Activated naive CD4-positive, alpha-beta T cell treated with anti-CD3 and anti-CD28 coated beads, Interleukin-2, amount 50 U/mL, for 72 hours (primary cell): ENCODE results near the gene NCOA5. TPM values are rescaled to one million over a fixed set of nuclear protein-coding genes. Genes with fewer than 3 reads are reported as not detected.

ENCODE experiments used
- ATAC-seq, 2 donors: fragments of 150-1000 bp; cut with Tn5 transposase; 2 replicates each; pipeline ENCODE4 v1.10.0; 2021; ENCODE audit warnings: mild to moderate bottlenecking in 2 of 2, moderate library complexity in 2 of 2
- DNase-seq, 2 donors: peaks; one replicate each; pipeline ENCODE4 v3.0.0; 2021 to 2022; ENCODE audit warnings: low spot score in 2 of 2
- H3K27ac Mint-ChIP-seq, 2 donors: one replicate each; pipeline ENCODE4 v1.8.0; 2022; ENCODE audit warnings: mild to moderate bottlenecking in 2 of 2, mixed read lengths in 2 of 2
- H3K36me3 Mint-ChIP-seq, 2 donors: one replicate each; pipeline ENCODE4 v1.8.0; 2022; ENCODE audit warnings: mixed read lengths in 2 of 2
- H3K9me3 Mint-ChIP-seq, 2 donors: one replicate each; pipeline ENCODE4 v1.8.0; 2022; ENCODE audit warnings: mixed read lengths in 2 of 2
- total RNA-seq, 2 donors: library from RNA; stranded (reverse); gene quantifications; one replicate each; pipeline ENCODE4 v1.2.3, GENCODE V29; 2022

Gene NCOA5
- total RNA-seq, 2 donors from 2014 or later = 2.2 to 15.2 TPM

DNA sequence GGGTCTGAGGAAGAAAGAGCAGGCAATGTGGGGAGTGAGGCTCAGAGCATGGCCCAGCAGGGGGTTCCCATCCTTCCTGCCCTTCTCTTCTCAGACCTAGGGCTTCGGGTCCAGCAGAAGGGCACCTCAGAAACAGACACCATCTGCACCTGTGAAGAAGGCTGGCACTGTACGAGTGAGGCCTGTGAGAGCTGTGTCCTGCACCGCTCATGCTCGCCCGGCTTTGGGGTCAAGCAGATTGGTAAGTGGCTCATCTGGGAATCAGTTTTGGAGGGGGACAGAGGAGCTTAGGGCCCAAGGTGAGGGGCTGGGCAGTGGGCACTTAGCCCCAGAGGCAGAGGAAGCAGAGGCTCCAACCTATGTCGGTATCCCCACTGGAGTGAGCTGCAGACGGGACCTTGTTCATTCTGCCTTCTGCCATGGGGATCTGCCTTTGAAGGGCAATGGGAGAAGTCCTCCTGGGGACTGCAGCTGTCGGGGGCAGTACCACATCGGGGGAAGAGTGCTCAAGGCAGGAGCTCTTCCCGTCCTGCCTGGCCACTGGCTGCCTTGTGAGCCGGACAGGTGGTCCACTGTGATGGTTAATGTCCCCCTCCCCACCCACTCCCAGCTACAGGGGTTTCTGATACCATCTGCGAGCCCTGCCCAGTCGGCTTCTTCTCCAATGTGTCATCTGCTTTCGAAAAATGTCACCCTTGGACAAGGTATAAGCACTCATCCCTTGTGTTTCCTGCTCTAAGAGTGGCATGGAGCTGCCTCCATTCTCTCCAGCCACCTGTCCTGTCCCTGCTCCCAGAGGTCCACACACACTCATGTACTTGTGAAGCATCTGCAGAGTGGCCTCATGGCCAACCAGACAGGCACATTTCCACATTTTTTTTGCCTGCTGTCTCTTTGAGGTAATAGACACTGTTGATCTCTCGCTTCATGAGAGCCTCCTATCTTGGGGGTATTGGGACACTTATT is 33.0 kb upstream of the NCOA5 start:
- Mint-ChIP-seq H3K9me3 (no peaks in the 10 kb centered on the region), H3K27ac (peak overlapping the region in 1 of 2 donors; percentile 3), H3K36me3 (no peaks in the 10 kb centered on the region)
- ATAC-seq (no peak), DNase-seq (peak in 1 of 2 donors; percentile 14)

DNA sequence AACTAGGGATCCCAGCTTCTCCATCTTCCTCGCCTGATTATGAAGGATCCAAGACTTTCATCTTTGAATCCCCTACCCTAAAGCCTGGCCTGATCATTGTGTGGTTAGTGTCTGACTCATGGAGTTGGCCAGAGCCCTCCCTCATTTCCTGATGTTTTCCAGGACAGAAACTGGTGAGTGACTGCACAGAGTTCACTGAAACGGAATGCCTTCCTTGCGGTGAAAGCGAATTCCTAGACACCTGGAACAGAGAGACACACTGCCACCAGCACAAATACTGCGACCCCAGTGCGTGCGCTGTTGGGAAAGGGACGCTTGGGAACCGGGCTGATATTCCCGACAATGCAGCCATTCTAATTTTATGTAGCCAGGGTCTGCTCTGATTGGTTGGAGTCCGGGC is 32.3 kb upstream of the NCOA5 start:
- no peaks in the 10 kb centered on the region for H3K36me3 Mint-ChIP-seq

DNA sequence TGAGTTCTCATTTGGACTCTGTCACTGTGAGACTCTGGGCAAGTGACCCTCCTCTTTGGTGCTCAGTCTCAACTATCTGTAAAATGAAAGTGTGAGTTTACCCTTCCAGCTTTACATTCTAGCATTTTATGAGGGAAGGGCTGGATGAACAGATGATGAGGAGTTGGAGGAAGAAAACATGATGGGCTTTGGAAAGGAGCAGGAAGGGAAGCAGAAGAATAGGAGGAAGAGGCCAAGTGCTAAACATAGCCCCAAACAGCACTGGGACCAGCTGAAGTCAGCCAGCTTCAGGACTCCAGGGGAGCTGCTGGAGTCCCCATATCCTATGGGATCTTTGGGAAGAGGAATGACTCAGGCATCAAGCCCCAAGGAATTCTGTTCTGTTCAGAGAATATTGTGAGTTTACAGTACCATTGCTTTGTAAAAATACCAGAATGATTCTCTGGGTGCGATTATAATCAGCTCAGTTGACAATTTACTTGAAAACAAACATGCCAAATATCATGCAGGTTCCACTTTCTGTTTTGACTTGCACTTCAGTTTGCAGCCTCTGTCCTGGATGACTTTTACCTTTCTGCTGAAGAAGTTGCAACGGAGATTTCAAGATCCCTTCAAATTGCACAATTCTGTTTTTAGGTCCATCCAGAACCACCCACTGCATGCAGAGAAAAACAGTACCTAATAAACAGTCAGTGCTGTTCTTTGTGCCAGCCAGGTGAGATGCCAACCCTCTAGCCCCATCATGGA is 31.6 kb upstream of the NCOA5 start:
- ATAC-seq = no peak
- no peaks in the 10 kb centered on the region for H3K9me3 Mint-ChIP-seq
- peak in 1 of 2 donors; percentile 11 for DNase-seq
- H3K27ac Mint-ChIP-seq = no peak overlapping the region
- H3K36me3 Mint-ChIP-seq = no peaks in the 10 kb centered on the region

More for the DNA sequence above, 32.3 kb upstream of the NCOA5 start:
- Mint-ChIP-seq H3K9me3 (no peaks in the 10 kb centered on the region), H3K27ac (peak overlapping the region in 1 of 2 donors; percentile 73)
- DNase-seq (peak in 1 of 2 donors; percentile 34), ATAC-seq (no peak)

DNA sequence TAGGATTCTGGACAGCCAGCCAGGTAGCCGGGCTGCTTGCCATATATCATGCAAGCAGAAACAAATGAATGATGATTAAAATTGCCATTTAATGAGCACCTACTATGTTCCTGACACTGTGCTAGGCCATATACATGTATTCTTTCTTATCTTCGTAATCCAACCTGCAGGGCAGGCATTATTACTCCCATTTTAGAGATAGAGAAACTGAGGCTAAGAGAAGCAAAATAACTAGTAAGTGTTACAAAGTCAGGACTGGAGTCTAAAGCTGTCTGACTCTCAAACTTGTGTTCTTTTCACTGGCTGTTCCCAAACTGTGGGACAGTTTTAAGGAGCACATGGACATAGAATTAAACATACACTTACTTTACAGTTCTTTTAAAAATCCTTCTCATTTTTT is 30.4 kb upstream of the NCOA5 start:
- Mint-ChIP-seq H3K36me3 (no peaks in the 10 kb centered on the region), H3K27ac (no peak overlapping the region), H3K9me3 (no peaks in the 10 kb centered on the region)
- ATAC-seq (no peak), DNase-seq (no peak)

DNA sequence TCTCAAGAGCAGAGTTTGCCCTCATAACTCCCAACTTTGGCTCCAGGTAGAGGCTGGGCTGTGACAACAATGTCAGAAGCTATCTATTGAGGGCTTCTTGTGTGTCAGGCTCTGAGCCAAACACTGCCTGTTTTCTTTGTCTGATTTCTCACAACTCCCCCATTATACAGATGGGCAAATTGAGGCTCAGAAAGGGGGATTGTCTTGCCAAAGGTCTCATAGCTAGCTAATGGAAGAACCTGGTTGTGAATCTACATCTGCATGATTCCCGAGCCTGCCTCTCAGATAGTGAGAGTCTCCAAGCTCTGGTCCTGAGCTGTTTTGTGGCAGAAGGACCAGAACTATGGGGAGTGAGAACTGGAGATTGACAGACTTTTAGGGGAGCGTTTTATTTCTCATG is 29.8 kb upstream of the NCOA5 start:
- H3K9me3 Mint-ChIP-seq = no peaks in the 10 kb centered on the region
- no peak for ATAC-seq
- H3K27ac Mint-ChIP-seq = peak overlapping the region in 1 of 2 donors; percentile 89
- no peaks in the 10 kb centered on the region for H3K36me3 Mint-ChIP-seq
- DNase-seq = no peak

DNA sequence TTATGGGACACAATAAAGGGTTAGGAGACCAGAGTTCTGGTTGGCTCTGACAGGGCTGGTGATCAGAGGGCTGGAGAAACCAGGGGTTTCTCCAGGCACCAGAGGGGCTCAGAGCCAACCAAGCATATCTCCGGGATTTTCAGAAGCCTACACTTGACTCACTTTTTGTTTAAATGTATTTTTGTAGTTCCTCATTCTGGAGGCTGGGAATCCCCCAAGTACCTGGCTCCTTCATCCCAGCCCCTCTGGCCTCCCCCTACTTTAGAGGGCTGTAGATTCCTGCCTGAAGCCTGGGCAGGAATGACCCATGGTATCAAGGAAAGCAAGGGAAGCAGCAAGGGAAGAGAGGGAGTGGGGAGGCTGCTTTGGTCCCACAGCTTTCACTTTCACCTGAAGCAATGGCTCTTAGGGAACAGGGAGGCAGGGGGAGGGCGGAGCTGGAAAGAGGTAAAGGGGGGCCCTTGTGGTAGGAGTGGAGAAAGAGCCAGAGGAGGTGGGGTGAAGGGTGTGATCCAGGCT is 29.3 kb upstream of the NCOA5 start:
- Mint-ChIP-seq H3K27ac (peak overlapping the region in 1 of 2 donors; percentile 89), H3K9me3 (no peaks in the 10 kb centered on the region), H3K36me3 (no peaks in the 10 kb centered on the region)
- ATAC-seq (no peak), DNase-seq (peak in 1 of 2 donors; percentile 13)

DNA sequence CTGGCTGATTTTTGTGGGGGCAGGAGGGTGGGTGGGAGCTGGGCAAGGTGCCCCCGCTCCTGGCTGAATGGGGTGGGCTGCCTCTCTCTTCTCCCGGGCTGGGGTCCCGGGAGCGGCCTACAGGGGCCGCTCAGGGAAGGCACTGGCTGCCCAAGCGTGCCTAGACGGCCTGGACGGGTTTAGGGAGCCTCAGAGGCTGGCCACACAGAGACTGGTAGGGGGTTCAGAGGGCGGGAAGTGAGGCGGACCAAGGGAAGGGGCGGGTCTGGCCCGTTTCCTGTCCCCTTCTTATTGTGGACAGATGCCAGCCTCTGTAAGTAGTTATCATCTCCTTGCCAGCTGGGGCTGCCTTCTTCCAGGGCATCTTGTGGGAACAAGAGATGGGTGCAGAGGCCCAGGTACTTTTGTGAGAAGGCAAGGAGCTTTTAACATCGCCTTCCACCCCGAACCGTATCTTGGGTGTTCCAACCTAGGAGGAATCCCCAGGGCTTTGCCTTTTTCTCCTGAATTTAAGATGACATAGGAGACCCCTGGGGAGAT is 28.8 kb upstream of the NCOA5 start:
- Mint-ChIP-seq H3K36me3 (no peaks in the 10 kb centered on the region), H3K9me3 (no peaks in the 10 kb centered on the region), H3K27ac (peak overlapping the region in 1 of 2 donors; percentile 89)
- ATAC-seq (peak; percentile 69 to 73), DNase-seq (peak in 1 of 2 donors; percentile 52)

DNA sequence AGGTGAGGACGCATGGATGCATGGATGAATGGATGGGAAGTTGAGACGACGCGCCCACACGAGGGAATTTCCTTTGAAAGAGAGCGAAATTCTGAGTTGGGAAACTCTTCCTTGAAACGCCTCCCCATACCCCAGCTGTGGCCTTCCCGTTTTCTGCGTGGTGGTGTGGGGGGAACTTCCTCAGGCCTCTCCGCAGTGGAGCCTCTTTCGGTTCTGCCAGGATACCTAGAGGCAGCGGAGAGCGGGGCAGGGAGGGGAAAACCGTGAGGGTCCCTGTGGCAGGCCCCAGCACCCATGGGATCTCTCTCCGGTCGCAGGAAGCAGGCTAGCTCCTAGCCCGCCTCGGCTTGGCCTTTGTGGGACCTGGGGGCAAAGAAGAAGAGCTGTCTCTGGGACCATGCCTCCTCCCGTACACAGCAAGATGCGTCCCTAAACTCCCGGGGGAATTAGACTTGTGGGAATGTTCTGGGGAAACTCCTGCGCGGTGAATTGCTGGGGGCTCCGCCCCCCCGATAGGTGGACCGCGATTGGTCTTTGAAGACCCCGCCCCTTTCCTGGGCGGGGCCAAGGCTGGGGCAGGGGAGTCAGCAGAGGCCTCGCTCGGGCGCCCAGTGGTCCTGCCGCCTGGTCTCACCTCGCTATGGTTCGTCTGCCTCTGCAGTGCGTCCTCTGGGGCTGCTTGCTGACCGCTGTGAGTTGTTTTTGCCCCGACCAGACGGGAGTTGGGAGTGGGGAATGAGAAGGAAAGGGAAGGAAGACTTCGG is 28.1 kb upstream of the NCOA5 start, which contains the start of gene CD40:
Gene CD40, plus strand, starts transcription at position 611 of the 764 bp plus-strand sequence. Its CDS starts 30 bp downstream, at position 641.
- H3K36me3 Mint-ChIP-seq = no peaks in the 10 kb centered on the region
- no peaks in the 10 kb centered on the region for H3K9me3 Mint-ChIP-seq
- ATAC-seq (peak; percentile 96 to 97), DNase-seq (peak; percentile 74 to 81)
- peak within 1 kb of the TSS; percentile 87 to 89 for H3K27ac Mint-ChIP-seq

DNA sequence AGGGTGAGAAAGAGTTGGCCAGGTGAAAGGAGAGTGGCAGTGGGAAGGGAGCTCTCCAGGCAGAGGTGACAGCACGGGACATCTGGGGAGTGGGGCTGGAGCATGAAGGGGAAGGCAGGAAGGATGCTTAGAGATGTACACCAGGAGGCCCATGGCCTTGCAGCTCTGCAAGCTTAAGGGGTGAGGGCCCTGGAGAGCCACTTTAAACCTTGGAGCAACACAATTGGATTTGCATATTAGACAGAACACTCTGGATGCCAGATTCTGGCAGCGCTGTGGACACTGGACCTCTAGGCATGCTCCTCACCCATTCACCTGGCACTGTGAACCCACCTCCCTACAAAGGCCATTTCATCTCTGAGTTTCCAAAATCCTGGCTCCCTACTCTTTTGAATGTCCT is 24.7 kb upstream of the NCOA5 start:
- peak in 1 of 2 donors; percentile 20 for DNase-seq
- Mint-ChIP-seq H3K27ac (no peak overlapping the region), H3K9me3 (no peaks in the 10 kb centered on the region), H3K36me3 (no peaks in the 10 kb centered on the region)
- ATAC-seq = no peak

DNA sequence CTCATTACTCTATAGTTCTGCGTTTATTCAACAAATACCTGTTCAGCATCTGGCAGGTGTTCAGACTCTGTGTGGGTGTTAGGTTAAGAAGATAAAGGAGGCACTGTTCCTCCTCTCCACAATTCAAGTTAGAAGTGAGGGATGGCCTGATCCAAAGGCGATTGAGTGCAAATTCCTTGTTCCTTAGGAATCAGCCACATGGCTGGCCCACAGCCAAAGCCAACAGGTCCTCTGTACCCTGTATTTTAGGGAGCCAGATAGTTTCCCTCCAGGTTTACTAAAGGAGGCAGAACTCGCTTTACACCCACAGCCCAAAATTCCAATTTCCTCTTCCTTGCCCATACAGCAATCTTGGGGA is 23.3 kb upstream of the NCOA5 start:
- no peaks in the 10 kb centered on the region for H3K36me3 Mint-ChIP-seq

DNA sequence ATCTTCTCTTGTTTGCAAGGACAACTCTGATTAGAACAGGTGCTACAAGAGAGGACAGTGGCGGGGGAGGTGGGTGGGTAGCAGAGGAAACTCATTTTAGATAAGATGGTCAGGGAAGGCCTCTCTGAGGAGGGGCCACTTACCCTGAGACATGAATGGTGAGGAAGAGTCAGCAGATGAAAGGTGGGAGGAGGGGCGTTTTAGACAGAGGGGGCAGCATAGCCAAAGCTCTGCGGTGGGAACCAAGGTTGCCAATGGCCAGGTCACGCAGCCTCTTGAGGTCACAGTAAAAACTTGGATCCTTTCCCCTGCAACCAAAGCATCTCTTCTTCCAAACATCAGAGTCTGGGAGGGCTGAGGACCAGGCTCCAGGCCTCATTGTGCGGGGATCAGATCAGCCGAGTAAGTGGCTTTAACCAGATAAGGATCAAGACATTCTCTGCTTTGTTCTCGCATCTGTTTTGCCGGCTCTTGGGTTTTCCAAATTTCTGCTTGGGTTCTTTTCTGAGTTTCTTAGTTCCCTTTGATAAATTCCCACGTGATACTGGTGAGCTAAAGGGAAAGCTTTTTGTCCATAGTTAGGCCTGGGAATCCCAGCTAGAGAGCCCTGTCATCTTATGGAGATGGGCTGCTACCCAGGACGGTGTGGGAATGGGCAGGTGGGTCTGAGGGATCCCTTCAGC is 22.8 kb upstream of the NCOA5 start:
- H3K36me3 Mint-ChIP-seq = no peaks in the 10 kb centered on the region
- H3K9me3 Mint-ChIP-seq = no peaks in the 10 kb centered on the region
- DNase-seq (peak in 1 of 2 donors; percentile 9), ATAC-seq (no peak)
- H3K27ac Mint-ChIP-seq = no peak overlapping the region

More for the DNA sequence above, 23.3 kb upstream of the NCOA5 start:
- no peaks in the 10 kb centered on the region for H3K9me3 Mint-ChIP-seq
- DNase-seq (no peak), ATAC-seq (no peak)
- peak overlapping the region in 1 of 2 donors; percentile 12 for H3K27ac Mint-ChIP-seq

DNA sequence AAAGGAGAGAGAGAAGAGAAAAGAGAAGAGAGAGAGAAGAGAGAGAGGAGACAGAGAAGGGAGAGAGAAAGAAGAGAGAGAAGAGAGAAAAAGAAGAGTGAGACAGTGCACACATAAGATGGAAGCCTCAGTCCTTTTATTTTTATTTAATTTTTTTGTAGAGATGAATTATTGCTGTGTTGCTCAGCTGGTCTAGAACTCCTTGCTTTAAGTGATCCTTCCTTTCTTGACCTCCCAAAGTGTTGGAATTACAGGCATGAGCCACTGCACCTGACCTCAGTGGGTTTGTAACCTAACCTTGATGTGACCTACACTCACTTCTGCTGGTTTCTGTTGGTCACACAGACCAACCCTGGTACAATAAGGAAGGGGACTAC is 22.1 kb upstream of the NCOA5 start:
- Mint-ChIP-seq H3K9me3 (no peaks in the 10 kb centered on the region), H3K27ac (no peak overlapping the region)
- ATAC-seq = no peak

DNA sequence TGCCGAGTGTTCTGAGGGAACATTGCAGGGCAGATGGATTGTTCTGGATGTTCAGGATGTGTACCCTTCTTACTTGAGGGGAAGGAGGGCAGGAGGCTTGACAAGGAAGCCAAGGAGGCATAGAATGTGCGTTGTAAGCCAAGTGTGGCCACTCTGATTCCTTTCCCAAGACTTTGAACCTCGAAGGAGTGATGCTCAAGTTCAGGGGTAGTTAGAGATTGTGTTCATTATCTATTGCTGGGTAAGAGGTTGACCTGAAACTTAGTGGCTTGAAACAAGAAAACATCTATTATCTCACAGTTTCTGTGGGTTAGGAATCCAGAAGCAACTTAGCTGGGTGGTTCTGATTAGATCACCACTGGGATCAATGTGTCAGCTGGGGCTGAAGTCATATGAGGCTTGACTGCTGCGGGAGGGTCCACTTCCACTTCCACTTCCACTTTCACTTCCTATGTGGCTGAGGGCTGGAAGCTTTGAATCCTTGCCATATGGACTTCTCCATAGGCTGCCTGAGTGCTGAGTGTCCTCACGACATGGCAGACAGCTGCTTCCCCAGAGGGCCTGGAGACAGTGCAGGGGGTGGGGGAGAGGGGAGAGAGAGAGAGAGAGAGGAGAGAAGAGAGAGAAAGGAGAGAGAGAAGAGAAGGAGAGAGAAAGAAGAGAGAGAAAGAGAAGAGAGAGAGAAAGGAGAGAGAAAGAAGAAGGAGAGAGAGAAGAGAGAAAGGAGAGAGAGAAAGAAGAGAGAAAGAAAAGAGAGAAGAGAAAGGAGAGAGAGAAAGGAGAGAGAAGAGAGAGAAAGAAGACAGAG is 21.5 kb upstream of the NCOA5 start:
- H3K27ac Mint-ChIP-seq = no peak overlapping the region
- no peaks in the 10 kb centered on the region for H3K36me3 Mint-ChIP-seq
- H3K9me3 Mint-ChIP-seq = no peaks in the 10 kb centered on the region
- DNase-seq (peak in 1 of 2 donors; percentile 43), ATAC-seq (peak; percentile 77 to 85)

More for the DNA sequence above, 22.1 kb upstream of the NCOA5 start:
- peak in 1 of 2 donors; percentile 0 for DNase-seq
- H3K36me3 Mint-ChIP-seq = no peaks in the 10 kb centered on the region

DNA sequence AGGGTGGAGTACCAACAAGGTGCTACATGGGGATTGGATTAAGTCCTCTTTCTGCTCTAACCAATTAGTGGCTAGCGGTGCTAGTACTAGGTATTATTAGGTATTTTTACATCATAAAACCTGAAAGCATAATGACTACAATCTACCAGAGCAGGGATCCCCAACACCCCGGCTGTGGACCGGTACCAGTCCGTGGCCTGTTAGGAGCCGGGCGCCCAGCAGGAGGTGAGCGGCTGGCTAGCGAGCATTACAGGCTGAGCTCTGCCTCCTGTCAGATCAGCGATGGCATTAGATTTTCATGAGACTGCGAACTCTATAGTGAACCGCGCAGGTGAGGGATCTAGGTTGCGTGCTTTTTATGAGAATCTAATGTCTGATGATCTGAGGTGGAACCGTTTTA is 19.2 kb upstream of the NCOA5 start:
- DNase-seq (no peak), ATAC-seq (no peak)
- Mint-ChIP-seq H3K27ac (no peak overlapping the region), H3K9me3 (no peaks in the 10 kb centered on the region), H3K36me3 (no peaks in the 10 kb centered on the region)

DNA sequence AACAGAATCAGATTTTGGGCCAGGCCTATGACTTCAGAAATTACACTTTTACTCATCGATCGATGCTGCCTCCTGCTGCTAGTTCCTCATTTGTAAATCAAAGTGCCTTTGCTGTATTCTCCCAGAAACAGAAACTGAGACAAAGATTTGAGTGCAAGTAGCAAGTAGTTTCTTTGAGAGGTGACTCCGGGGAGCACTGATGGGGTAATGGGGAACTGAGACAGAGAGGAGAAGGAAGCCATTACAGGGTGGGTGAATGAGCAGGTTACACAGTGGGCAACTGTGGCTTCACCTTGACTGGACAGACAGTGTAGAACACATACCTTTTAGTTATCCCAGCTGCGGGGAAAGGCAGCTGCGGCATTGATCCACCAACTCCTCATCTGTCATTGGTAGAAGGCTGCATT is 18.7 kb upstream of the NCOA5 start:
- Mint-ChIP-seq H3K27ac (no peak overlapping the region), H3K9me3 (no peaks in the 10 kb centered on the region), H3K36me3 (no peaks in the 10 kb centered on the region)
- DNase-seq = no peak
- peak in 1 of 2 donors; percentile 68 for ATAC-seq
